ENCODE measurements around the gene CPT1A.
A peak's percentile ranks its signal among the peaks of the same experiment; 100 is the strongest.

Gene CPT1A

GRCh38 chr11:68784653-68785052, 57.1 kb downstream of the CPT1A start:
- no peak for DNase-seq

- DNase-seq, result no peak
These were observed 58.4 kb downstream of the CPT1A start for GRCh38 chr11:68783216-68783821.

DNA sequence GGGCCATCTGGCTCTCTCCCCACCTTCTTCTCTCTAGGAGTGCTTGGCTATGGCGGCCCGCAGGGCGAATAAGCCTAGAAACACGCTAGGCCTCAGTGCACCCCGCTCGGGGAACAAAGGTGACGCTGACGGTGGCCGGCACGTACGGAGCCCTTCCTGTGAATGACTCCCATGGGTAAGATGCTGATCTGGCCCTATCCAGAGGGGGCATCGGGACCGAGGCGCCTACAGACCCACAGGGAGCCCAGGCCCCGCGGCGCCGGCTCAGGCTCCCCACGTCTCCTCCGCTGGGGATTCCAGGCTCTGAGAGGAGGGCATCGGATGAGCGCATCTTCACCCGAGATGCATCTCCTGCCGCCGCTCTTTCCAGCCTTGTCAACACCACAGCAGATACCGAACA, 59.0 kb downstream of the CPT1A start:
- no peak for DNase-seq

- peak; percentile 21 for DNase-seq
These were observed 60.9 kb downstream of the CPT1A start for GRCh38 chr11:68780829-68781228.

DNA sequence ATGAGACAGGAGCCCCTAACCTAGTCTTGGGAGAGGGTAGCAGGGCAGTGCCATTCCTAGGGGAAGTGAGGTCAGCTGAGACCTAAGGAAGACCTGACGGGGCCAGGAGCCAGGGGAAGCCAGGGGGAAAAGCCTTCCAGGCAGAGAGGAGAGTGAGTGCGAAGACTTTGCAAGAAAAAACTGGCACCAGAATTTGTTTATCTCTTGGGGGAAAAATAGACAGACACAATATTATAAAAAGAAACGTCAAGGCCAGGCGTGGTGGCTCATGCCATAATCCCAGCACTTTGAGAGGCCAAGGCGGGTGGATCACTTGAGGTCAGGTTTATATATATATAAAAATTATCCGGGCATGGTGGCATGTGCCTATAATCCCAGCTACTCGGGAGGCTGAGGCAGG, 63.5 kb downstream of the CPT1A start:
- DNase-seq, result no peak

GRCh38 chr11:68776442-68777235, 65.1 kb downstream of the CPT1A start:
- DNase-seq, result no peak

- DNase-seq, result no peak
These were observed 65.7 kb downstream of the CPT1A start for GRCh38 chr11:68775951-68776388.

- DNase-seq, result no peak
These were observed 67.5 kb downstream of the CPT1A start for GRCh38 chr11:68774194-68774585.

DNA sequence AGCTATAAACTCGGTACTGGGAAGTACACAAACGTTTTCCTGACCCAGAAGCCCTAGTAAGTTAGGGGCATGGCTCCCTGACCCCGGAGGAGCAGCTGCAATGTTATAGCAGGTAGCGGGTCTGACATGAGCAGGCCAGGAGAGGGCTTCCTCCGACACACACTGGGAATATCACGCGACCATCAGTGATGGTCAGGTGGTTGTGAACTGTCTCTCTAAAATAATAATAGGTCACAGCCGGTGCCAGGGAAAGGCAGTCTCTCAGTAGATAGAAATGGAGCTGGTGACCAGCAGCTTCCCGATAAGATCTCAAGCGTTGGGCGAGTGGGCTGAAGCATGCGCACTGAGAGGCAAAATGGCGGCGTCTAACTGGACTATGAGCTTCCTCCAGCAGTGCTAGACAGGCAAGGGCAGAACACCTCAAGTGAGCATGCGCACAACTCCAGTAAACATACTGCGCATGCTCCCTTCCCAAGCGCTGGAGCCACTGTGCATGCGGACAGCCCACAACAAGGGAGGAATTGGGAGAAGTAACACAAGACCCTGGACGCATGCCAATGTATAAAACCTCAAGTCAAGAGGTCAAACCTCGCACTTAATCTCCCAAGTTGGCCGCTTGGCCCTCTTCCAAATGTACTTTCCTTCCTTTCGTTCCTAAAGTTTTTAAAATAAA, 68.1 kb downstream of the CPT1A start:
- DNase-seq, result no peak

DNA sequence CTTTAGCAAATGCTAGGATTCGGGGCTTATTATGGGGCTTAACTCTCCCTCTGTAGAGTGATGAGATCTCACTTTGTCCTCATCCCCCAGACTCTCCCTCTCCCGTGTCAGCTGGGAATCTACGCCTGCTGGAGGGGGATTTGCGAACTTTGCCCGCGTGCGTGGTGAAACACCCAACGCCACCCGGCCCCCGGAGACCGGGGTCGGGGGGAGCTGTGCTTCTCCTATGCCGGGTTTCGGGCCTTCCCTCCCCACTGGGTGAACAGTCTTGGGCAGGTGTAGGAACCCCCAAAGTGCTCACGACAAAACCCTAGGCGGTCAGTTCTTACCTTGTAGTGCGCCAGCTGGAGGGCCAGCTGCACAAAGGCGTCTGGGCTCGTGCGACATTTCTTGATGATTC, 68.8 kb downstream of the CPT1A start:
- DNase-seq, result no peak

DNA sequence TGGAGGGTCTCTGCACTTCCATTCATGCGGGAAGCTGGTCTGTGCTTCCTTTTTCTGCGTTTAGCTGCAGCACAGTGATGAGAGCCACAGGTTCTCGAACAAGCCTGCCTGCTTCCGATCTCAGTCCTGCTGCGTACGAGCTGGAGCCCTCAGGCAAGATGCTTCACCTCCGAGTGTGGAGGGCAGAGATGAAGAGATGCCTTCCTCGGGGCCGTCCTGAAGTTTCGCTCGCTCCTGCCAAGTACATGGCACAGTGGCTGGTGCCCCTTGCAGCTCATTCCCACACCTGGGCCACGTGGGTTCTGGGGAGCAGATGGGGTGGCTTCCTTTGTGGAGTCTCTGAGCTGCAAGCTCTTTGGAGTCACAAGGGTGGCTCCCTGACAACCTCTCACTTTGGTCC, 70.9 kb downstream of the CPT1A start:
- DNase-seq, result no peak

DNA sequence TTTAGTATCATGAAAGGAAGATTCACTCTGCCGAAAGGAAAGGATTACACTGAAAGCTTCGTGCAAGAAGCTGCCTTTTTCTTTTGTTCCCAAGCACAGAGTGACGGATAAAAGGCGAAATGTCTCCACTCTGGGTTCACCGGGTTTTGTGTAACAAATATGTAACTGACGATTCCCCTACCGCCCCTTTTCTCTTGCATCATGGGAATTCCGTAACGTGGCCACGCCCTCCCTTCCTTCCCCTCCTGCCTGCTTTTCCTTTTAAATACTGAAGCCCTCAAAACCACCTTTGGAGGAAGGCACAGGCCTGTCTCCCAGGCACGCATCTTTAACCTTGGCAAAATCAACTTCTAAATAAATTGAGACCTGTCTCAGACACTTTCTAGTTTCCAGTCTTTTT, 74.0 kb downstream of the CPT1A start:
- no peak for DNase-seq

GRCh38 chr11:68766786-68767185, 74.9 kb downstream of the CPT1A start:
- no peak for DNase-seq

GRCh38 chr11:68764746-68765145, 77.0 kb downstream of the CPT1A start:
- DNase-seq, result no peak

- DNase-seq, result no peak
These were observed 77.6 kb downstream of the CPT1A start for GRCh38 chr11:68763926-68764657.

GRCh38 chr11:68763181-68763721, 78.5 kb downstream of the CPT1A start:
- DNase-seq, result no peak

GRCh38 chr11:68762481-68762880, 79.2 kb downstream of the CPT1A start:
- DNase-seq, result no peak

DNA sequence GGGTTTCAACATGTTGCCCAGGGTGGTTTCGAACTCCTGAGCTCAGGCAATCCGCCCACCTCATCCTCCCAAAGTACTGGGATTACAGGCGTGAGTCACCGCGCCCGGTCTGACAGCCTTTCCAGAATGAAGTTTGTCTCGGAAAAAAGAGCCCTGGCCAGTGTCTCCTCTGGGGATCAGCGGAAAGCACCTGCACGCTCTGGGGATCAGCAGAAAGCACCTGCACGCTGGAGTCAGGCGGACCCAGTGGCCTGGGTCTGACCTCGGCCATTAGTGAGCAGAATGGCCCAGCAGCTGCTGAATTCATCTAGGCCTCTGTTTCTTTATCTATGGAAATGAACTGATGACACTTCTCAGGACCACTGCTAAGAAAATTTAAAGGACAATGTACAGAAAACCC, 79.9 kb downstream of the CPT1A start:
- no peak for DNase-seq

GRCh38 chr11:68759991-68760390, 81.7 kb downstream of the CPT1A start:
- DNase-seq, result no peak

- DNase-seq, result no peak
These were observed 84.0 kb downstream of the CPT1A start for GRCh38 chr11:68757711-68758110.

GRCh38 chr11:68756171-68756766, 85.4 kb downstream of the CPT1A start:
- DNase-seq, result no peak

DNA sequence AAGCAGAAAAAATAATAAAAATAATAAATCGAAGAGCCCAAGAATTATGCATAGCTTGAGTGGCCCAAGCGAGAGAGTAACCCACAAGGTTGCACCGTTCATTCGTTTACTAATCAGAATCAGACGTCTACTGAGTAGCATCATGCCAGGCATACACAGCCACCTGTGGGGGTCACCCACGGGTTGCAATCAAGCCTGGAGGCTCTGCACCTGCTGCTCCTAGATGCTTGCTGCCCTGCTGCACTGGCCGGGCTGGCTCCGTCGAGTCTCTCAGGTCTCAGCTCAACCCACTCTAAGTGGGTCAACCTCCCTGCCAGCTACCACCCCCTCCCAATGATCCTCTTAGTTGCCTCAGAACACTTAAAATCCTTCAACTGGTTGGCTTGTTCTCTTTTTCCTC, 88.4 kb downstream of the CPT1A start:
- DNase-seq, result no peak

All from activated CD4-positive, alpha-beta T cell treated with anti-CD3 and anti-CD28 coated beads for 48 hours (primary cell).